Sigmoid colon (tissue), 7 donors: ENCODE results near the gene CYSLTR1. TPM values are rescaled to one million over a fixed set of nuclear protein-coding genes. Genes with fewer than 3 reads are reported as not detected.
"Not testable (repeated sequence)": the region's sequence is repeated elsewhere in the genome, so short reads cannot be mapped to it uniquely, and the experiment has no call there.

ENCODE experiments used
- DNase-seq: peaks from one replicate; pipeline ENCODE4 v3.0.0-alpha.2; 2019
- H3K27ac ChIP-seq, 4 donors: fragments of 200-600 bp; sonication (generic); one replicate each; pipeline ENCODE4 v1.5.1; 2016 to 2019; ENCODE audit warnings: mild to moderate bottlenecking in 1 of 4
- H3K27me3 ChIP-seq, 3 donors: fragments of 200-600 bp; sonication (generic); one replicate each; pipeline ENCODE4 v1.5.1; 2019; ENCODE audit warnings: mild to moderate bottlenecking in 1 of 3
- H3K36me3 ChIP-seq, 4 donors: fragments of 200-600 bp; sonication (generic); one replicate each; pipeline ENCODE4 v1.5.1; 2016 to 2019
- H3K4me1 ChIP-seq, 4 donors: fragments of 200-600 bp; sonication (generic); one replicate each; pipeline ENCODE4 v1.5.1; 2017 to 2019
- H3K4me3 ChIP-seq, 4 donors: fragments of 200-600 bp; sonication (generic); one replicate each; pipeline ENCODE4 v1.5.1; 2017 to 2019; ENCODE audit warnings: mild to moderate bottlenecking in 2 of 4, moderate library complexity in 1 of 4
- H3K9me3 ChIP-seq, 4 donors: fragments of 200-600 bp in 3 of 4; sonication (generic) in 3 of 4; one replicate each; pipeline versions ENCODE4 v1.5.1 to v1.6.1; 2013 to 2019
- CTCF ChIP-seq, 4 experiments: fragments of 450-650 bp in 3 of 4; fragments of 200-600 bp in 1 of 4; IDR thresholded peaks; one replicate each; pipeline ENCODE4 v1.5.1; 2016 to 2019; ENCODE audit warnings: antibody characterized with exemption in 4 of 4, mild to moderate bottlenecking in 3 of 4, moderate library complexity in 2 of 4
- EP300 ChIP-seq, 4 donors: sonication (generic); formaldehyde crosslinking; IDR thresholded peaks; one replicate each; pipeline ENCODE4 v1.6.1; 2017; ENCODE audit warnings: antibody characterized with exemption in 4 of 4
- POLR2A ChIP-seq, 2 donors: fragments of 450-650 bp; IDR thresholded peaks; one replicate each; pipeline ENCODE4 v1.6.1; 2016; ENCODE audit warnings: antibody characterized with exemption in 2 of 2, mild to moderate bottlenecking in 2 of 2, moderate library complexity in 2 of 2
- POLR2AphosphoS5 ChIP-seq, 4 donors: sonication (generic); formaldehyde crosslinking; IDR thresholded peaks; one replicate each; pipeline ENCODE4 v1.6.1; 2017; ENCODE audit warnings: antibody characterized with exemption in 4 of 4
- WGBS, 2 donors: extraction: QIAGEN DNeasy Blood & Tissue Kit; methylation state at CpG; one replicate each; pipeline ENCODE4 v1.1.7; 2013; 5-methylcytosine and 5-hydroxymethylcytosine counted together
- intact Hi-C: fragments of 100-400 bp; cut with DNase I; formaldehyde crosslinking; loops from one replicate; pipeline ENCODE4 v1.15.1; 2023
- polyA plus RNA-seq, 3 donors: library from polyadenylated mRNA; stranded (reverse); fragments of 200-250 nt; gene quantifications; one replicate each; pipeline ENCODE4 v1.2.3, GENCODE V29; 2013
- total RNA-seq, 4 donors: library from RNA; depleted of rRNA; stranded (reverse); fragments of >200 nt; gene quantifications; one replicate each; pipeline ENCODE4 v1.1.0, GENCODE V29; 2016
- donor health status: healthy with polysubstance abuse.
- donor health status: Bipolar disorder and iron deficiency.
- donor health status: healthy.

Gene CYSLTR1
- total and polyA plus RNA-seq, 7 donors: 0.60 to 3.0 (median 1.6) TPM

GRCh38 chrX:78315745-78316144 is 11.7 kb downstream of the CYSLTR1 start:
- Histone ChIP-seq H3K9me3 (no peaks in the 10 kb centered on the region), H3K36me3 (no peaks in the 10 kb centered on the region), H3K27ac (no peak overlapping the region), H3K4me1 (no peaks in the 10 kb centered on the region), H3K4me3 (no peak overlapping the region), H3K27me3 (no peaks in the 10 kb centered on the region)
- intact Hi-C loops: no loop called here
- DNase-seq: no peak
- 47 to 81% methylated on average over 2 of the region's 2 CpGs for WGBS, 2 donors
- no peak for TF ChIP-seq POLR2A (IDR thresholded peaks at IDR 0.05)
- no peak for TF ChIP-seq POLR2AphosphoS5 (IDR thresholded peaks at IDR 0.05)
- TF ChIP-seq EP300 (IDR thresholded peaks at IDR 0.05): no peak
- no peak for TF ChIP-seq CTCF (IDR thresholded peaks at IDR 0.05)

GRCh38 chrX:78314561-78314960 is 12.8 kb downstream of the CYSLTR1 start:
- intact Hi-C loops: no loop called here
- 62% methylated on average over 2 of the region's 2 CpGs for WGBS, 2 donors
- TF ChIP-seq CTCF (IDR thresholded peaks at IDR 0.05): no peak
- no peak for TF ChIP-seq POLR2A (IDR thresholded peaks at IDR 0.05)
- TF ChIP-seq POLR2AphosphoS5 (IDR thresholded peaks at IDR 0.05): no peak
- no peak for TF ChIP-seq EP300 (IDR thresholded peaks at IDR 0.05)
- H3K27ac ChIP-seq: no peak overlapping the region
- no peak overlapping the region for H3K4me3 ChIP-seq
- no peak for DNase-seq
- no peaks in the 10 kb centered on the region for H3K9me3 ChIP-seq
- no peaks in the 10 kb centered on the region for H3K4me1 ChIP-seq
- H3K36me3 ChIP-seq: no peaks in the 10 kb centered on the region
- H3K27me3 ChIP-seq: no peaks in the 10 kb centered on the region

- Histone ChIP-seq H3K27me3 (no peaks in the 10 kb centered on the region), H3K36me3 (no peaks in the 10 kb centered on the region), H3K4me1 (no peaks in the 10 kb centered on the region), H3K9me3 (no peaks in the 10 kb centered on the region), H3K4me3 (no peak overlapping the region), H3K27ac (no peak overlapping the region)
- no peak for DNase-seq
- TF ChIP-seq EP300 (IDR thresholded peaks at IDR 0.05) (no peak), POLR2AphosphoS5 (IDR thresholded peaks at IDR 0.05) (no peak), CTCF (IDR thresholded peaks at IDR 0.05) (no peak), POLR2A (IDR thresholded peaks at IDR 0.05) (no peak)
- intact Hi-C loops: no loop called here
- 59 to 85% methylated on average over 3 of the region's 3 CpGs for WGBS, 2 donors
These were observed 13.9 kb downstream of the CYSLTR1 start for GRCh38 chrX:78313526-78313925.

GRCh38 chrX:78307665-78308064 is 19.7 kb downstream of the CYSLTR1 start:
- DNase-seq: no peak
- Histone ChIP-seq H3K4me1 (no peaks in the 10 kb centered on the region), H3K27me3 (no peaks in the 10 kb centered on the region), H3K4me3 (no peak overlapping the region), H3K27ac (no peak overlapping the region), H3K9me3 (no peaks in the 10 kb centered on the region), H3K36me3 (no peaks in the 10 kb centered on the region)
- TF ChIP-seq EP300 (IDR thresholded peaks at IDR 0.05) (no peak), CTCF (IDR thresholded peaks at IDR 0.05) (no peak), POLR2AphosphoS5 (IDR thresholded peaks at IDR 0.05) (no peak), POLR2A (IDR thresholded peaks at IDR 0.05) (no peak)
- intact Hi-C loops: no loop called here

GRCh38 chrX:78303086-78303485 is 24.3 kb downstream of the CYSLTR1 start:
- Histone ChIP-seq H3K27me3 (no peaks in the 10 kb centered on the region), H3K9me3 (no peaks in the 10 kb centered on the region), H3K27ac (no peak overlapping the region), H3K4me3 (no peak overlapping the region), H3K4me1 (no peaks in the 10 kb centered on the region), H3K36me3 (no peaks in the 10 kb centered on the region)
- 90 to 95% methylated on average over 2 of the region's 2 CpGs for WGBS, 2 donors
- intact Hi-C loops: no loop called here
- TF ChIP-seq EP300 (IDR thresholded peaks at IDR 0.05) (no peak), POLR2A (IDR thresholded peaks at IDR 0.05) (no peak), POLR2AphosphoS5 (IDR thresholded peaks at IDR 0.05) (no peak), CTCF (IDR thresholded peaks at IDR 0.05) (no peak)
- DNase-seq: no peak

- DNase-seq, H3K36me3 ChIP-seq, H3K27me3 ChIP-seq, H3K4me1 ChIP-seq, intact Hi-C loops, H3K9me3 ChIP-seq, H3K27ac ChIP-seq, H3K4me3 ChIP-seq: not testable (repeated sequence)
- WGBS, 2 donors: 86 to 89% methylated on average over 1 of the region's 1 CpG
These were observed 26.5 kb downstream of the CYSLTR1 start for GRCh38 chrX:78300933-78301332.
